Lower leg skin (tissue), 4 donors: ENCODE measurements around the gene LIMK2. TPM values are rescaled to one million over a fixed set of nuclear protein-coding genes. Genes with fewer than 3 reads are reported as not detected.

Experiments used
- DNase-seq, 2 donors: peaks; one replicate each; pipeline ENCODE4 v3.0.0-alpha.2; 2019; ENCODE audit warnings: low spot score in 2 of 2
- H3K4me3 ChIP-seq: fragments of 200-600 bp; sonication (generic); 2 replicates; pipeline ENCODE4 v1.5.1; 2017; ENCODE audit warnings: mild to moderate bottlenecking, low read depth; ENCODE audit not compliant: poor library complexity, severe bottlenecking
- POLR2A ChIP-seq, 2 donors: fragments of 450-650 bp; IDR thresholded peaks; one replicate each; pipeline ENCODE4 v1.6.1; 2016 to 2017; ENCODE audit warnings: antibody characterized with exemption in 2 of 2, mild to moderate bottlenecking in 1 of 2, moderate library complexity in 1 of 2
- whole genome bisulfite sequencing, 2 donors: methylation state at CpG; one replicate each; pipeline ENCODE4 v1.1.5; 2018; 5-methylcytosine and 5-hydroxymethylcytosine counted together
- intact Hi-C: fragments of 100-400 bp; cut with DNase I; formaldehyde crosslinking; loops from one replicate; pipeline ENCODE4 v1.15.0; 2023; ENCODE audit warnings: low total_unique reads
- total RNA-seq, 4 donors: library from RNA; depleted of rRNA; stranded (reverse); fragments of >200 nt; gene quantifications; one replicate each; pipeline ENCODE4 v1.1.0, GENCODE V29; 2016
- TF ChIP-seq, protein P1 (sequence below), 3 donors: fragments of 450-650 bp; IDR thresholded peaks; one replicate each; pipeline ENCODE4 v1.5.1; 2016; ENCODE audit warnings: antibody characterized with exemption in 3 of 3, mild to moderate bottlenecking in 3 of 3, moderate library complexity in 2 of 3

Gene LIMK2
- total RNA-seq, 4 donors from 2014 or later: 135 to 218 (median 168) TPM

DNA sequence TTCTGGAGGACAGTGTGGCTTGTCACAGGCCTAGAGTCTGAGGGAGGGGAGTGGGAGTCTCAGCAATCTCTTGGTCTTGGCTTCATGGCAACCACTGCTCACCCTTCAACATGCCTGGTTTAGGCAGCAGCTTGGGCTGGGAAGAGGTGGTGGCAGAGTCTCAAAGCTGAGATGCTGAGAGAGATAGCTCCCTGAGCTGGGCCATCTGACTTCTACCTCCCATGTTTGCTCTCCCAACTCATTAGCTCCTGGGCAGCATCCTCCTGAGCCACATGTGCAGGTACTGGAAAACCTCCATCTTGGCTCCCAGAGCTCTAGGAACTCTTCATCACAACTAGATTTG, 67.2 kb downstream of the LIMK2 start:
- intact Hi-C loops: no loop called here
- no peak overlapping the region for H3K4me3 ChIP-seq

DNA sequence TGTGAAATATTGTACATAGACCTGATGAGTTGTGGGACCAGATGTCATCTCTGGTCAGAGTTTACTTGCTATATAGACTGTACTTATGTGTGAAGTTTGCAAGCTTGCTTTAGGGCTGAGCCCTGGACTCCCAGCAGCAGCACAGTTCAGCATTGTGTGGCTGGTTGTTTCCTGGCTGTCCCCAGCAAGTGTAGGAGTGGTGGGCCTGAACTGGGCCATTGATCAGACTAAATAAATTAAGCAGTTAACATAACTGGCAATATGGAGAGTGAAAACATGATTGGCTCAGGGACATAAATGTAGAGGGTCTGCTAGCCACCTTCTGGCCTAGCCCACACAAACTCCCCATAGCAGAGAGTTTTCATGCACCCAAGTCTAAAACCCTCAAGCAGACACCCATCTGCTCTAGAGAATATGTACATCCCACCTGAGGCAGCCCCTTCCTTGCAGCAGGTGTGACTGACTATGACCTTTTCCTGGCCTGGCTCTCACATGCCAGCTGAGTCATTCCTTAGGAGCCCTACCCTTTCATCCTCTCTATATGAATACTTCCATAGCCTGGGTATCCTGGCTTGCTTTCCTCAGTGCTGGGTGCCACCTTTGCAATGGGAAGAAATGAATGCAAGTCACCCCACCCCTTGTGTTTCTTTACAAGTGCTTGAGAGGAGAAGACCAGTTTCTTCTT, 67.9 kb downstream of the LIMK2 start:
- intact Hi-C loops: no loop called here
- no peak for TF ChIP-seq POLR2A (IDR thresholded peaks at IDR 0.05)
- TF ChIP-seq, protein P1, sequence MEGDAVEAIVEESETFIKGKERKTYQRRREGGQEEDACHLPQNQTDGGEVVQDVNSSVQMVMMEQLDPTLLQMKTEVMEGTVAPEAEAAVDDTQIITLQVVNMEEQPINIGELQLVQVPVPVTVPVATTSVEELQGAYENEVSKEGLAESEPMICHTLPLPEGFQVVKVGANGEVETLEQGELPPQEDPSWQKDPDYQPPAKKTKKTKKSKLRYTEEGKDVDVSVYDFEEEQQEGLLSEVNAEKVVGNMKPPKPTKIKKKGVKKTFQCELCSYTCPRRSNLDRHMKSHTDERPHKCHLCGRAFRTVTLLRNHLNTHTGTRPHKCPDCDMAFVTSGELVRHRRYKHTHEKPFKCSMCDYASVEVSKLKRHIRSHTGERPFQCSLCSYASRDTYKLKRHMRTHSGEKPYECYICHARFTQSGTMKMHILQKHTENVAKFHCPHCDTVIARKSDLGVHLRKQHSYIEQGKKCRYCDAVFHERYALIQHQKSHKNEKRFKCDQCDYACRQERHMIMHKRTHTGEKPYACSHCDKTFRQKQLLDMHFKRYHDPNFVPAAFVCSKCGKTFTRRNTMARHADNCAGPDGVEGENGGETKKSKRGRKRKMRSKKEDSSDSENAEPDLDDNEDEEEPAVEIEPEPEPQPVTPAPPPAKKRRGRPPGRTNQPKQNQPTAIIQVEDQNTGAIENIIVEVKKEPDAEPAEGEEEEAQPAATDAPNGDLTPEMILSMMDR (IDR thresholded peaks at IDR 0.05): no peak
- peak in 1 of 2 donors; percentile 57 for DNase-seq

More for the DNA sequence above, 67.2 kb downstream of the LIMK2 start:
- no peak for TF ChIP-seq POLR2A (IDR thresholded peaks at IDR 0.05)
- TF ChIP-seq, protein P1 (IDR thresholded peaks at IDR 0.05): no peak
- DNase-seq: peak in 1 of 2 donors; percentile 71

DNA sequence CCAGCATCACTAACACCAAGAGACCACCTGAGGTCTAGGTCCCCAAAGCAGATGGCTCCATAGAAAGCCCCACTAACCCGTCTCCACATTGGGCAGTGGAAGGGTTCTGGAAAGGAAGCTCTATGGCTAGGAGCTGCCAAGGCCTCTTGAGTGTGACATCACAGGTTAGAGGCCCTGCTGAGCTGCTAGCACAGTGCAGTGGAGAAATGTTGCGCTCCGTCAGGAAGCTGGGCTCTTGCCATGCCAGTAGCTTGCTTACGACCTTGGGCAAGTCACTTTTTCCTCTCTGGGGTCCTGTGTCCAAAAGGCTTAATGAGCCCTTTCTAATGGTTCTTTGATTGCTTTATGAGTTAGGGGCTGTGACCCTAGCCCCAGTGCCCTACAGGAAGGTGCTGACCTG, 69.6 kb downstream of the LIMK2 start:
- 48 to 59% methylated on average over 4 of the region's 4 CpGs for WGBS, 2 donors
- intact Hi-C loops: no loop called here
- no peak overlapping the region for H3K4me3 ChIP-seq
- peak in 1 of 2 donors; percentile 58 for DNase-seq
- TF ChIP-seq, protein P1 (IDR thresholded peaks at IDR 0.05): no peak

More for the DNA sequence above, 67.9 kb downstream of the LIMK2 start:
- H3K4me3 ChIP-seq: no peak overlapping the region

DNA sequence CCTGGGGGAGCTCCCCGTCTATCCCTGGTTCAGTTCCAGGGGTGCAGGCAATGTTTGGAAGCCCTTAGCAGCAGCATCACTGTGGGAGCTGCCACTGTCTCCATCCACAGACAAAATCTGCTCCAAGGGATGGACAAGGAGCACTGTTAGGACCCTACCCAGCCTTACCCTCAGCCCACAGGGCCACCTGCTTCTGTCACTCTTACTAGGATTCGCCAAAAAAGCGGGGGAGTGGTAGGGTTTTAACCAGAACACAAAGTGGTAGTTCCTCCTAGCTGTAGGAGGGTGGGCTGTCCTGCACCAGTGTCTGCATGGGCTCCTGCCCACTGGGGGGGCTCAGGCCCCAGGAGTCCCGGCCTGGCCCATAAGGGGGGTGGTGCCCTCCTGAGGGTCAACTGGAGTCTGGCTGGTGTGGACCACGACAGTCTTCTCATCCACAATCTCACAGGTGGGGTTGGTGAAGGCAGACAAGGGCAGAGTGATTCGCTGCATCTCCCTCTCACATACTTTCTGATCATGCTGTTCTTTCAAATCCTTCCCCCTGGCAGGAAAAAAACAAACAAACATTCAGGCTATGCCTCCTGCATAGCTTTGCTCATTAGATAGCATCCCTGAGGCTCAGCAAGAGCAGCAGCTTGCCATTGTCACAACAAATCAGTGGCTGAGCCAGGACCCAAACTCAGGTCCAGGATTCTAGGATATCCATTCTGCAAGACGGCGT, 70.8 kb downstream of the LIMK2 start:
- whole genome bisulfite sequencing, 2 donors: 80 to 83% methylated on average over 8 of the region's 8 CpGs
- no peak for TF ChIP-seq POLR2A (IDR thresholded peaks at IDR 0.05)
- TF ChIP-seq, protein P1 (IDR thresholded peaks at IDR 0.05): no peak
- intact Hi-C loops: no loop called here
- H3K4me3 ChIP-seq: no peak overlapping the region
- peak in 1 of 2 donors; percentile 84 for DNase-seq

DNA sequence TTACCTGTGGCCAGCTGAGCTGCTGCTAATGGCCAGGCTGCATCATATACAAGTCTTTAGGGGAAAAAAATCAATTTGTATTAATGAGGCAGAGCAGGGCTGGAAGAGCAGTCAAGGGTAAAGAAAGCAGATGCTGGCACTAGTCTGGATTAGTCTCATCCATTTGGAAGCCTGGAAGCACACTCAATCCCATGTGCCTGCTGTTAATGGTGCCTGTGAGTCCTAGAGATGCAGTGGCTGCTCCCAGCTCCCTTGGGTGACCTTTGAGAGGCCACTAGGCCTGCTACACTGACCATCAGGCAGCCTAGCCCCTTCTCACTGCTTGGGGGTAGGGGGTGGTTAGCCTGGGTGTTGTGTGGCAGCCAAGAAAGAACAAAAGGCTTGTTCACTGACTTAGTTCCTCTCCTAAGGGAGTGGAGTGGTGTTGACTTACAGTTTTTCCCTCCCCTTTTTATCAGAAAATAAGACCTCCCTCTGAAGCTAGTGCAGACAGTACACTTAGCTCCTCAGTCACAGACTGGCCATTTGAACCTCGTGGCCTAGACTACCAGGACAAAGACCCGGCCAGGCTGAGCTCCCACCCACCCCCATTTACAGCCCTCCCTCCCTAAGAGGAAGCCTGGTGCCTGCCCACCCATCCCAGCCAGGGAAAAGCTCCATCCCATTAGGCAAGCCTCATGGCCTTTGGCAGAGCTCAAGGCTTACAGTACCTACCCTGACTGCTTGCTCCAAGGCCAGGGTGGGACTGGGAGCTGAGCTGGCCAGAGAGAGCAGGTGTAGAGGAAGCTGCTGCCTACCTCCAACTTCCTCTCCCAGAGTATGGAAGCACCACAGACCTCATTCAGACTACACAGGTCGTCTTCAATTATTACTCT, 72.4 kb downstream of the LIMK2 start:
- 31 to 45% methylated on average over 3 of the region's 3 CpGs for WGBS, 2 donors
- TF ChIP-seq, protein P1 (IDR thresholded peaks at IDR 0.05): no peak
- no peak for TF ChIP-seq POLR2A (IDR thresholded peaks at IDR 0.05)
- DNase-seq: peak in 1 of 2 donors; percentile 74
- no peak overlapping the region for H3K4me3 ChIP-seq
- intact Hi-C loops: no loop called here
